HG03571 (cell line): Measurements from ENCODE around the gene R3HDM2.
A peak's percentile ranks its signal among the peaks of the same experiment; 100 is the strongest.

Experiments
- ATAC-seq: cut with Tn5 transposase; IDR thresholded peaks from one replicate; pipeline ENCODE4 v1.9.1; 2021; ENCODE audit not compliant: unreplicated experiment

Gene R3HDM2

GRCh38 chr12:57243521-57244311, 187.1 kb downstream of the R3HDM2 start:
- ATAC-seq: no peak

- no peak for ATAC-seq
These were observed 188.0 kb downstream of the R3HDM2 start for GRCh38 chr12:57242691-57243454.

- ATAC-seq: no peak
These were observed 188.5 kb downstream of the R3HDM2 start for GRCh38 chr12:57242329-57242690.

- no peak for ATAC-seq
These were observed 189.2 kb downstream of the R3HDM2 start for GRCh38 chr12:57241402-57242310.

GRCh38 chr12:57240926-57241401, 189.9 kb downstream of the R3HDM2 start:
- ATAC-seq: no peak

GRCh38 chr12:57240066-57240921, 190.5 kb downstream of the R3HDM2 start:
- ATAC-seq: no peak

- ATAC-seq: no peak
These were observed 191.2 kb downstream of the R3HDM2 start for GRCh38 chr12:57239587-57240065.

- ATAC-seq: peak; percentile 46
These were observed 191.8 kb downstream of the R3HDM2 start for GRCh38 chr12:57238854-57239554.

- ATAC-seq: no peak
These were observed 192.7 kb downstream of the R3HDM2 start for GRCh38 chr12:57237932-57238853.

GRCh38 chr12:57237596-57237931, 193.3 kb downstream of the R3HDM2 start:
- no peak for ATAC-seq

- ATAC-seq: no peak
These were observed 193.8 kb downstream of the R3HDM2 start for GRCh38 chr12:57236925-57237595.

GRCh38 chr12:57236201-57236924, 194.5 kb downstream of the R3HDM2 start:
- ATAC-seq: no peak

- no peak for ATAC-seq
These were observed 195.1 kb downstream of the R3HDM2 start for GRCh38 chr12:57235728-57236131.

GRCh38 chr12:57235017-57235727, 195.7 kb downstream of the R3HDM2 start:
- ATAC-seq: no peak

GRCh38 chr12:57234571-57235016, 196.2 kb downstream of the R3HDM2 start:
- no peak for ATAC-seq

- no peak for ATAC-seq
These were observed 196.6 kb downstream of the R3HDM2 start for GRCh38 chr12:57234233-57234570.
